Keratinocyte (primary cell): ENCODE measurements around the gene LUC7L3.

Experiments used
- EZH2 ChIP-seq: IDR thresholded peaks from one replicate; pipeline ENCODE4 v1.6.1; 2012; ENCODE audit warnings: inconsistent platforms, mild to moderate bottlenecking, low read length, moderate library complexity
- TF ChIP-seq, protein P1 (sequence below), 3 experiments: IDR thresholded peaks in 1 of 3; conservative IDR thresholded peaks in 1 of 3; optimal IDR thresholded peaks in 1 of 3; 2 replicates in 2 of 3; 3 replicates in 1 of 3; pipeline versions ENCODE3 to v1.5.1; 2011; ENCODE audit warnings: low read length in 3 of 3, mild to moderate bottlenecking in 3 of 3, moderate library complexity in 2 of 3, control low read depth in 1 of 3, inconsistent platforms in 1 of 3; ENCODE audit not compliant: insufficient read depth in 2 of 3; ENCODE audit errors: extremely low read depth in 1 of 3

GRCh38 chr17:50781167-50781566 is 61.8 kb downstream of the LUC7L3 start:
- TF ChIP-seq, protein P1, sequence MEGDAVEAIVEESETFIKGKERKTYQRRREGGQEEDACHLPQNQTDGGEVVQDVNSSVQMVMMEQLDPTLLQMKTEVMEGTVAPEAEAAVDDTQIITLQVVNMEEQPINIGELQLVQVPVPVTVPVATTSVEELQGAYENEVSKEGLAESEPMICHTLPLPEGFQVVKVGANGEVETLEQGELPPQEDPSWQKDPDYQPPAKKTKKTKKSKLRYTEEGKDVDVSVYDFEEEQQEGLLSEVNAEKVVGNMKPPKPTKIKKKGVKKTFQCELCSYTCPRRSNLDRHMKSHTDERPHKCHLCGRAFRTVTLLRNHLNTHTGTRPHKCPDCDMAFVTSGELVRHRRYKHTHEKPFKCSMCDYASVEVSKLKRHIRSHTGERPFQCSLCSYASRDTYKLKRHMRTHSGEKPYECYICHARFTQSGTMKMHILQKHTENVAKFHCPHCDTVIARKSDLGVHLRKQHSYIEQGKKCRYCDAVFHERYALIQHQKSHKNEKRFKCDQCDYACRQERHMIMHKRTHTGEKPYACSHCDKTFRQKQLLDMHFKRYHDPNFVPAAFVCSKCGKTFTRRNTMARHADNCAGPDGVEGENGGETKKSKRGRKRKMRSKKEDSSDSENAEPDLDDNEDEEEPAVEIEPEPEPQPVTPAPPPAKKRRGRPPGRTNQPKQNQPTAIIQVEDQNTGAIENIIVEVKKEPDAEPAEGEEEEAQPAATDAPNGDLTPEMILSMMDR (optimal IDR thresholded peaks at IDR 0.05 in 1 of 3, IDR thresholded peaks at IDR 0.05 in 1 of 3, conservative IDR thresholded peaks at IDR 0.05 in 1 of 3; ENCODE audit: extremely low read depth in 1 of 3, insufficient read depth in 2 of 3, low read length in 3 of 3) = no peak
- no peak for TF ChIP-seq EZH2
